Germinal center (tissue), 1 donor: ENCODE data around the gene PPT2.
"Not testable (repeated sequence)": the region's sequence is repeated elsewhere in the genome, so short reads cannot be mapped to it uniquely, and the experiment has no call there.

Experiments
- DNase-seq: peaks from one replicate; pipeline ENCODE4 v3.0.0; 2012; ENCODE audit warnings: mixed read lengths, low spot score

Gene PPT2

GRCh38 chr6:32210191-32210601 is 56.3 kb downstream of the PPT2 start:
- DNase-seq, result no peak

DNA sequence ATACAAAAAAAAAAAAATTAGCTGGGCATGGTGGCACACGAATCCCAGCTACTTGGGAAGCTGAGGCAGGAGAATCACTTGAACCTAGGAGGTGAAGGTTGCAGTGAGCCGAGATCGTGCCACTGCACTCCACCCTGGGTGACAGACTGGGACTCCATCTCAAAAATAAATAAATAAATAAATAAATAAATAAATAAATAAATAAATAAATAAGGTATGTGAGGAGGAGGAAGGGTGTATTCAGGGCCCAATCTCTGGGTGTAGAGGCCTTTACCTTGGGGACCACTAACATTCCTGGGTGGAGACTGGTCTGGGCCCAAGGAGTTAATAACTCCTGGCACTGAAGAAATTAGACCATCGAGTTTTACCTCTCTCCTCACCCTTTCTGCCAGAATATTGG is 57.5 kb downstream of the PPT2 start:
- DNase-seq, result not testable (repeated sequence)

DNA sequence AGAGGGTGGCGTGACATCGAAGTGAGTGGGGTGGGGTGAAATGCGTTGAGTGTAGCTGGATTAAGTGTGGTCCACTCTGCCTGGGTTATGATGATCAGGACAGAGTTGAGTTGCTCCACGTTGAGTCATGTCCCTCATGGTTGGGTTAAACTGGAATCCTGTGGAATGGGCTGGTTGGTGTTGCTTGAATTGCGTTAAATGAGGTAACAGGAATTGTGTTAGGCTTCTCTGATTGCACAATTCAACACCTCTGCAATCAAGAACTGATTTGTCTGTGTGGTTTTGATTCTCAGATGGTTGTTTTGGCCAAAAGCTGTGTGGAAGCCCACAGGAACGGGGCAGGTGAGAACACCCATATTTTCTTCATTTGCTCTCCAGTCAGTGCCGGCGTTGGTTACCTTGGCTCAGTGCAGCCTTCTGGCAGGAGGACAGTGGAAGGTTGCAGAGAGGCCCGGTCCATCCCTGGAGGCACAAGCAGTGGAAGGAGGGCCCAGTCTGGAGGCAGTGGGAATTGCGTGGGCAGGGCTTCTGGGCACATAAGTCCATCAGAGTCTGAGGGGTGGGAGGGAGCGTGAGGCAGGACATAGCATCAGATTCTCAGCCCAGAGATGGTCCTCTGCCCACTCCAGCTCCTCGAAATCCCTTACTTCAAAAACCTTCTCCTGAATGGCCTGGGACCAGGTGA is 58.3 kb downstream of the PPT2 start:
- no peak for DNase-seq
